OCI-LY7 (cell line): ENCODE data around the gene MPP7. TPM values are rescaled to one million over a fixed set of nuclear protein-coding genes. Genes with fewer than 3 reads are reported as not detected.
"Not testable (repeated sequence)": the region's sequence is repeated elsewhere in the genome, so short reads cannot be mapped to it uniquely, and the experiment has no call there.

ENCODE experiments used
- BruUV-seq: library from RNA; stranded (reverse); fragments of 400-500 nt; replicated peaks from 2 replicates; lab custom pipeline; 2021; lab: Mats Ljungman, UMichigan
- CTCF ChIA-PET: fragments of 300-600 bp; sonication (Branson Sonifier 250); formaldehyde crosslinking; loops from one replicate; lab custom pipeline; 2022; ENCODE audit warnings: antibody characterized with exemption; ENCODE audit not compliant: unreplicated experiment; lab: Charles Lee
- POLR2A ChIA-PET: fragments of 300-600 bp; sonication (Branson Sonifier 250); formaldehyde crosslinking; loops from one replicate; lab custom pipeline; 2022; ENCODE audit warnings: antibody characterized with exemption; lab: Charles Lee
- DNase-seq: peaks from one replicate; pipeline ENCODE4 v3.0.0-alpha.2; 2015; ENCODE audit warnings: low spot score
- H2AFZ ChIP-seq: fragments of 200-600 bp; sonication (generic), shearing (Covaris generic); 2 replicates; pipeline ENCODE4 v1.6.1; 2014; ENCODE audit warnings: mild to moderate bottlenecking, antibody characterized with exemption, low read length, moderate library complexity
- H3K27ac ChIP-seq: fragments of 200-600 bp; sonication (generic); 2 replicates; pipeline ENCODE4 v1.5.1; 2014; ENCODE audit warnings: mixed run types, low read depth, mild to moderate bottlenecking, moderate library complexity, low read length, inconsistent platforms; ENCODE audit not compliant: poor library complexity, severe bottlenecking
- H3K36me3 ChIP-seq: fragments of 200-600 bp; sonication (generic); 2 replicates; pipeline ENCODE4 v1.6.1; 2014; ENCODE audit warnings: mild to moderate bottlenecking, antibody characterized with exemption, low read length, moderate library complexity, mixed read lengths; ENCODE audit not compliant: insufficient read depth
- H3K4me1 ChIP-seq: fragments of 200-600 bp; sonication (generic); 2 replicates; pipeline ENCODE4 v1.5.1; 2014; ENCODE audit warnings: mild to moderate bottlenecking, low read length; ENCODE audit not compliant: insufficient read depth, poor library complexity, severe bottlenecking
- H3K4me2 ChIP-seq: fragments of 200-600 bp; sonication (generic); 2 replicates; pipeline ENCODE4 v1.6.1; 2014; ENCODE audit warnings: mild to moderate bottlenecking, low read length
- H3K4me3 ChIP-seq: fragments of 200-600 bp; sonication (generic); 2 replicates; pipeline ENCODE4 v1.5.1; 2014; ENCODE audit warnings: mild to moderate bottlenecking, low read depth, low read length; ENCODE audit not compliant: poor library complexity, severe bottlenecking
- H3K79me2 ChIP-seq: fragments of 200-600 bp; sonication (generic); 2 replicates; pipeline ENCODE4 v1.6.1; 2016; ENCODE audit warnings: low read depth, mild to moderate bottlenecking, low read length, moderate library complexity, mixed read lengths; ENCODE audit not compliant: insufficient read depth
- H3K9me2 ChIP-seq: fragments of 200-600 bp; sonication (generic); 2 replicates; pipeline ENCODE4 v1.6.1; 2016; ENCODE audit warnings: mild to moderate bottlenecking, low read length, mixed read lengths; ENCODE audit not compliant: insufficient read depth
- H3K9me3 ChIP-seq: fragments of 200-600 bp; sonication (generic); 2 replicates; pipeline ENCODE4 v1.6.1; 2014; ENCODE audit warnings: mild to moderate bottlenecking, mixed run types, low read length, mixed read lengths
- H4K20me1 ChIP-seq: fragments of 200-600 bp; sonication (generic); 2 replicates; pipeline ENCODE4 v1.6.1; 2014; ENCODE audit warnings: mild to moderate bottlenecking, antibody characterized with exemption, low read length, moderate library complexity, mixed read lengths; ENCODE audit not compliant: insufficient read depth
- EZH2phosphoT487 ChIP-seq: fragments of 200-600 bp; sonication (generic); IDR thresholded peaks from 2 replicates; pipeline ENCODE4 v1.6.1; 2018; ENCODE audit warnings: low read depth, borderline replicate concordance, mild to moderate bottlenecking, mixed run types, antibody characterized with exemption, low read length, moderate library complexity, mixed read lengths
- intact Hi-C: fragments of 100-400 bp; cut with micrococcal nuclease; formaldehyde crosslinking; loops from one replicate; pipeline ENCODE4 v1.10.0; 2022; ENCODE audit not compliant: unreplicated experiment
- total RNA-seq, 2 experiments: library from RNA; depleted of rRNA in 1 of 2; stranded (reverse); fragments of >200 nt in 1 of 2; shearing (Covaris generic) in 1 of 2; gene quantifications; 2 replicates each; pipeline ENCODE4 v1.2.3, GENCODE V29; 2014 to 2022
- TF ChIP-seq, protein P1 (sequence below): fragments of 200-600 bp; sonication (generic); conservative IDR thresholded peaks from 2 replicates; pipeline ENCODE4 v1.5.1; 2014; ENCODE audit warnings: mild to moderate bottlenecking, antibody characterized with exemption, low read length, moderate library complexity, mixed read lengths

The MPP7 gene
- total RNA-seq, 2 experiments from 2014 or later = 15.0 to 19.6 TPM

DNA sequence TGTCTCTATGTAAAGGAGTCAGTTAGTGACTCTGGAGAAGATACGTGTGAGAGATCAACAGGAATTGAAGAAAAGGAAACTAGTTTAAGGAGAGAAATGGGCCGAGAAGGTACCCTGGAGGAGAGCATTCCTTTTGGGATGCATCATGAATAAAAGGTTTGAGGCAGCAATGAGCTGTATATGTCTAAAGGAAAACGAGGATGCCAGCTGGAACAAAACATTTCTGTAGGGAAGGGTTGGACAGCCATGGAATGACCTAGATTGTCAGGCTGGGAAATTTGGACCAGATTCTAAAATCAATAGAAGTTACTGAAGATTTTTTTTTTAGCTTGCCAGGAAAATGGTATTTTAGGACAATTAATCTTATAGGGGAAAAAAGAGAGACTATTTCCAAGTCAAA lies 17.2 kb upstream of the MPP7 start:
- H3K9me2 ChIP-seq = no peaks in the 10 kb centered on the region
- no TSS peak for BruUV-seq
- intact Hi-C loops = no loop called here
- H3K36me3 ChIP-seq = no peaks in the 10 kb centered on the region
- H3K79me2 ChIP-seq = no peaks in the 10 kb centered on the region
- no peaks in the 10 kb centered on the region for H4K20me1 ChIP-seq
- ChIA-PET POLR2A (interaction anchor here (0.9 to 2.8 kb wide), 4 partner anchors 8 to 17 kb away, joined by 3 to 11 read pairs (median 3); partner anchors contain the start of gene MPP7), CTCF (interaction anchor here (0.5 kb wide), 1 partner anchor 155 kb away, joined by 3 read pairs; no protein-coding TSS in a partner anchor)
- no peak overlapping the region for H2AFZ ChIP-seq
- no peaks in the 10 kb centered on the region for H3K4me1 ChIP-seq
- no peak overlapping the region for H3K27ac ChIP-seq
- H3K4me2 ChIP-seq = no peak overlapping the region
- H3K9me3 ChIP-seq = no peaks in the 10 kb centered on the region
- TF ChIP-seq, protein P1, sequence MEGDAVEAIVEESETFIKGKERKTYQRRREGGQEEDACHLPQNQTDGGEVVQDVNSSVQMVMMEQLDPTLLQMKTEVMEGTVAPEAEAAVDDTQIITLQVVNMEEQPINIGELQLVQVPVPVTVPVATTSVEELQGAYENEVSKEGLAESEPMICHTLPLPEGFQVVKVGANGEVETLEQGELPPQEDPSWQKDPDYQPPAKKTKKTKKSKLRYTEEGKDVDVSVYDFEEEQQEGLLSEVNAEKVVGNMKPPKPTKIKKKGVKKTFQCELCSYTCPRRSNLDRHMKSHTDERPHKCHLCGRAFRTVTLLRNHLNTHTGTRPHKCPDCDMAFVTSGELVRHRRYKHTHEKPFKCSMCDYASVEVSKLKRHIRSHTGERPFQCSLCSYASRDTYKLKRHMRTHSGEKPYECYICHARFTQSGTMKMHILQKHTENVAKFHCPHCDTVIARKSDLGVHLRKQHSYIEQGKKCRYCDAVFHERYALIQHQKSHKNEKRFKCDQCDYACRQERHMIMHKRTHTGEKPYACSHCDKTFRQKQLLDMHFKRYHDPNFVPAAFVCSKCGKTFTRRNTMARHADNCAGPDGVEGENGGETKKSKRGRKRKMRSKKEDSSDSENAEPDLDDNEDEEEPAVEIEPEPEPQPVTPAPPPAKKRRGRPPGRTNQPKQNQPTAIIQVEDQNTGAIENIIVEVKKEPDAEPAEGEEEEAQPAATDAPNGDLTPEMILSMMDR = no peak
- no peak for TF ChIP-seq EZH2phosphoT487
- no peak for DNase-seq
- H3K4me3 ChIP-seq = no peak overlapping the region

DNA sequence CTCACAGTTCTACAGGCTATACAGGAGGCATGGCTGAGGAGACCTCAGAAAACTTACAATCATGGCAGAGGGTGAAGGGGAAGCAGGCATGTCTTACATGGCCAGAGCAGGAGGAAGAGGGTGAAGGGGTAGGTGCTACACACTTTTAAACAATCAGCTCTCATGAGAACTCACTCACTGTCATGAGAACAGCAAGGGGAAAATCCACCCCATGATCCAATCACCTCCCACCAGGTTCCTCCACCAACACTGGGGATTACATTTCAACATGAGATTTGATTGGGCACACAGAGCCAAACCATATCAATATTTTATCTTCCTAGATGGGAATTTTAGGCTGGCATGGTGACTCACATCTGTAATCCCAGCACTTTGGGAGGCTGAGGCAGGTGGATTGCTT lies 16.2 kb upstream of the MPP7 start:
- CTCF ChIA-PET, H3K79me2 ChIP-seq, DNase-seq, H3K9me3 ChIP-seq, H3K9me2 ChIP-seq, H3K4me2 ChIP-seq, H3K4me3 ChIP-seq, H3K4me1 ChIP-seq, H3K36me3 ChIP-seq, intact Hi-C loops, H4K20me1 ChIP-seq, H3K27ac ChIP-seq, BruUV-seq, H2AFZ ChIP-seq: not testable (repeated sequence)
- POLR2A ChIA-PET = interaction anchor here (1.0 kb wide), 1 partner anchor 16 kb away, joined by 3 read pairs; the partner anchor contains the start of gene MPP7

DNA sequence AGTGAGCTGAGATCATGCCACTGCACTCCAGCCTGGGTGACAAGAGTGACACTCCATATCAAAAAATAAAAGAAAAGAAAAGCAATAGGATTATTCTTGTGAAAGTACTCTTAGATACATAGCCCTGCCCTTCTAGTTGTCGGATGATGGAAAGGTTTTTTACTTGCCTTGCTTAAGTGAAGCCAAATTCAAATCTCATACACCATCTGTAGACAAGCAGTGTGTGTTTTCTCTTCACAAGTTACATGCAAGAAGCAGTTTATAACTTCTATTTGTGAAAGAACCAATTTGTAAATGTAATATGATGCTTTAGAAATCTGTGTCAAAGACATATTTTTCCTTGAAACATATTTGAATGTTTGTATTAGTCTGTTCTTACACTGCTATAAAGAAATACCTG lies 15.8 kb upstream of the MPP7 start:
- Histone ChIP-seq H4K20me1 (no peaks in the 10 kb centered on the region), H3K9me2 (no peaks in the 10 kb centered on the region), H3K36me3 (no peaks in the 10 kb centered on the region), H2AFZ (no peak overlapping the region), H3K4me3 (no peak overlapping the region), H3K9me3 (no peaks in the 10 kb centered on the region), H3K79me2 (no peaks in the 10 kb centered on the region), H3K27ac (no peak overlapping the region), H3K4me1 (no peaks in the 10 kb centered on the region), H3K4me2 (no peak overlapping the region)
- ChIA-PET POLR2A (no interaction called here), CTCF (interaction anchor here (1.3 kb wide), 1 partner anchor 15 kb away, joined by 6 read pairs; the partner anchor contains the start of gene MPP7)
- intact Hi-C loops = no loop called here
- TF ChIP-seq EZH2phosphoT487 = no peak
- TF ChIP-seq, protein P1 = no peak
- no TSS peak for BruUV-seq
- DNase-seq = no peak
